Sigmoid colon (tissue), 7 donors: ENCODE data around the gene MAST4. TPM values are rescaled to one million over a fixed set of nuclear protein-coding genes. Genes with fewer than 3 reads are reported as not detected.

Experiments
- DNase-seq: peaks from one replicate; pipeline ENCODE4 v3.0.0-alpha.2; 2019
- H3K27ac ChIP-seq, 4 donors: fragments of 200-600 bp; sonication (generic); one replicate each; pipeline ENCODE4 v1.5.1; 2016 to 2019; ENCODE audit warnings: mild to moderate bottlenecking in 1 of 4
- H3K27me3 ChIP-seq, 3 donors: fragments of 200-600 bp; sonication (generic); one replicate each; pipeline ENCODE4 v1.5.1; 2019; ENCODE audit warnings: mild to moderate bottlenecking in 1 of 3
- H3K36me3 ChIP-seq, 4 donors: fragments of 200-600 bp; sonication (generic); one replicate each; pipeline ENCODE4 v1.5.1; 2016 to 2019
- H3K4me1 ChIP-seq, 4 donors: fragments of 200-600 bp; sonication (generic); one replicate each; pipeline ENCODE4 v1.5.1; 2017 to 2019
- H3K4me3 ChIP-seq, 4 donors: fragments of 200-600 bp; sonication (generic); one replicate each; pipeline ENCODE4 v1.5.1; 2017 to 2019; ENCODE audit warnings: mild to moderate bottlenecking in 2 of 4, moderate library complexity in 1 of 4
- H3K9me3 ChIP-seq, 4 donors: fragments of 200-600 bp in 3 of 4; sonication (generic) in 3 of 4; one replicate each; pipeline versions ENCODE4 v1.5.1 to v1.6.1; 2013 to 2019
- EP300 ChIP-seq, 4 donors: sonication (generic); formaldehyde crosslinking; IDR thresholded peaks; one replicate each; pipeline ENCODE4 v1.6.1; 2017; ENCODE audit warnings: antibody characterized with exemption in 4 of 4
- POLR2A ChIP-seq, 2 donors: fragments of 450-650 bp; IDR thresholded peaks; one replicate each; pipeline ENCODE4 v1.6.1; 2016; ENCODE audit warnings: antibody characterized with exemption in 2 of 2, mild to moderate bottlenecking in 2 of 2, moderate library complexity in 2 of 2
- POLR2AphosphoS5 ChIP-seq, 4 donors: sonication (generic); formaldehyde crosslinking; IDR thresholded peaks; one replicate each; pipeline ENCODE4 v1.6.1; 2017; ENCODE audit warnings: antibody characterized with exemption in 4 of 4
- WGBS, 2 donors: extraction: QIAGEN DNeasy Blood & Tissue Kit; methylation state at CpG; one replicate each; pipeline ENCODE4 v1.1.7; 2013; 5-methylcytosine and 5-hydroxymethylcytosine counted together
- intact Hi-C: fragments of 100-400 bp; cut with DNase I; formaldehyde crosslinking; loops from one replicate; pipeline ENCODE4 v1.15.1; 2023
- polyA plus RNA-seq, 3 donors: library from polyadenylated mRNA; stranded (reverse); fragments of 200-250 nt; gene quantifications; one replicate each; pipeline ENCODE4 v1.2.3, GENCODE V29; 2013
- total RNA-seq, 4 donors: library from RNA; depleted of rRNA; stranded (reverse); fragments of >200 nt; gene quantifications; one replicate each; pipeline ENCODE4 v1.1.0, GENCODE V29; 2016
- TF ChIP-seq, protein P1 (sequence below), 4 experiments: fragments of 450-650 bp in 3 of 4; fragments of 200-600 bp in 1 of 4; IDR thresholded peaks; one replicate each; pipeline ENCODE4 v1.5.1; 2016 to 2019; ENCODE audit warnings: antibody characterized with exemption in 4 of 4, mild to moderate bottlenecking in 3 of 4, moderate library complexity in 2 of 4
- donor health status: healthy with polysubstance abuse.
- donor health status: Bipolar disorder and iron deficiency.
- donor health status: healthy.

Gene MAST4
- total and polyA plus RNA-seq, 7 donors, result 1.6 to 30.7 (median 15.7) TPM

DNA sequence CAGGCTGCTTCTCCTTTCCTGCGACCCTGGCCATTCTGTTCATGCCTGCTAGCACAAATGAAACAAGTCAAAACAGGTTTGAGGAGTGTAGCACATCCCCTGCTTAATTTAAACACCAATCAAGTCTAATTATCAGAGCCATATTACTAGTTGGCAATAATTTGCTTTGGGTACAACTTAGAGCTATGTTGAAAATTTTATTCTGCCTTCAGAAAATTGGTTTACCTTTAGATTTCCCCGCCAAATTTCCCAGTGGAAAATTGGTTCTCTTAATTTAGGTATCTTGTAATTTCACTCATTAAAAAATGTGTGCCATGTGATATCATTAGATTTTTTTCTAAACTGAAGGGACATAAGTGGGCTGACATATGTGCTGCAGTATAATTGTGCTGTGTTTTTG, 265.8 kb downstream of the MAST4 start:
- Histone ChIP-seq H3K27ac (no peak overlapping the region), H3K27me3 (no peaks in the 10 kb centered on the region), H3K4me1 (no peaks in the 10 kb centered on the region), H3K36me3 (no peaks in the 10 kb centered on the region), H3K4me3 (no peak overlapping the region), H3K9me3 (no peaks in the 10 kb centered on the region)
- WGBS, 2 donors, result 87 to 91% methylated on average over 2 of the region's 2 CpGs
- no peak for DNase-seq
- intact Hi-C loops, result no loop called here
- TF ChIP-seq EP300 (IDR thresholded peaks at IDR 0.05) (no peak), POLR2AphosphoS5 (IDR thresholded peaks at IDR 0.05) (no peak), POLR2A (IDR thresholded peaks at IDR 0.05) (no peak)
- TF ChIP-seq, protein P1, sequence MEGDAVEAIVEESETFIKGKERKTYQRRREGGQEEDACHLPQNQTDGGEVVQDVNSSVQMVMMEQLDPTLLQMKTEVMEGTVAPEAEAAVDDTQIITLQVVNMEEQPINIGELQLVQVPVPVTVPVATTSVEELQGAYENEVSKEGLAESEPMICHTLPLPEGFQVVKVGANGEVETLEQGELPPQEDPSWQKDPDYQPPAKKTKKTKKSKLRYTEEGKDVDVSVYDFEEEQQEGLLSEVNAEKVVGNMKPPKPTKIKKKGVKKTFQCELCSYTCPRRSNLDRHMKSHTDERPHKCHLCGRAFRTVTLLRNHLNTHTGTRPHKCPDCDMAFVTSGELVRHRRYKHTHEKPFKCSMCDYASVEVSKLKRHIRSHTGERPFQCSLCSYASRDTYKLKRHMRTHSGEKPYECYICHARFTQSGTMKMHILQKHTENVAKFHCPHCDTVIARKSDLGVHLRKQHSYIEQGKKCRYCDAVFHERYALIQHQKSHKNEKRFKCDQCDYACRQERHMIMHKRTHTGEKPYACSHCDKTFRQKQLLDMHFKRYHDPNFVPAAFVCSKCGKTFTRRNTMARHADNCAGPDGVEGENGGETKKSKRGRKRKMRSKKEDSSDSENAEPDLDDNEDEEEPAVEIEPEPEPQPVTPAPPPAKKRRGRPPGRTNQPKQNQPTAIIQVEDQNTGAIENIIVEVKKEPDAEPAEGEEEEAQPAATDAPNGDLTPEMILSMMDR (IDR thresholded peaks at IDR 0.05), result no peak

DNA sequence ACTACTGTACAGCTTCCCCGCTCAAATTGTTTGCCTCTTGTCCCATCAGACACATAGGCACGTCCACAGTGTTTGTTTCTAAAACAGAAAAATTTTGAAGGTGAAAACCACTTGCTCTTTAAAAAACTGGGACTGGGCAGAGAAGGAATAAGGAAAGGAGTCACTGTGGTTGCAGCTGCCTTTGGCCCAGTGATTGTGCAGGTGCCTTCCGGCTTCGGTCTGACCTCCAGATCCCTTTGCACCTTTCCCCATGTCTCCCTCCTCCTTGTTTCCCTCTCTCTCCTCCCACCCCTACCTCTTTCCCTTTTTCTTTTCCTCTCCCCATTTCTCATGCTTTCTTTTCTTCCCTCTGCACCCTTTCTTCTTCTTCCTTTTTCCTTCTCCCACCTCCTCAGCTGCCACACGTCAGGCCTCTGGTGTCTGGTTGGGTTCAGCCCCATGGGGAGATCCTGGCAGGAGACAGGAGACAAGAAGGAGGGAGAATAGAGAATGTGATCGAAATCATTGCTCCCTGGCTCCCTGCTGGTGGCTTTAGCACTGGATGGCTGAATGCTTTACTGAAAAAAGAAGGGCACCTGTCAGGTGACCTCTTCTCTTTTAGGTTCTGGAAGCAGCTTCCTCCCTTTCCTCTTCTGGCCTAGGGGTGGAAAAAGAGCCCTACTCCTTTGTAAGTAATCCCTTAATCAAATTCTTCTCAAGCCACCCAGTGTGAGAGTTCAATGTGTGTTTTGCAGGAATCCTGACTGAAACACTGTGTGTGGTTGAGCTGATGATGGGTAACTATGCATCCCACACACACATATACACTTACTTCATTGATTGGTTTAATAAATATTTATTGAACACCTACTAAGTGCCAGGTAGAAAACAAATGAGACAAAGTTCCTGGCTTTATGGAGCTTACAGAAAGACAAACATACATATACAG, 267.3 kb downstream of the MAST4 start:
- Histone ChIP-seq H3K27me3 (no peaks in the 10 kb centered on the region), H3K27ac (no peak overlapping the region), H3K4me1 (no peaks in the 10 kb centered on the region), H3K9me3 (no peaks in the 10 kb centered on the region), H3K4me3 (no peak overlapping the region), H3K36me3 (no peaks in the 10 kb centered on the region)
- TF ChIP-seq EP300 (IDR thresholded peaks at IDR 0.05) (no peak), POLR2A (IDR thresholded peaks at IDR 0.05) (no peak), POLR2AphosphoS5 (IDR thresholded peaks at IDR 0.05) (no peak)
- TF ChIP-seq, protein P1 (IDR thresholded peaks at IDR 0.05), result no peak
- intact Hi-C loops, result no loop called here
- WGBS, 2 donors, result 50 to 79% methylated on average over 6 of the region's 6 CpGs
- no peak for DNase-seq

DNA sequence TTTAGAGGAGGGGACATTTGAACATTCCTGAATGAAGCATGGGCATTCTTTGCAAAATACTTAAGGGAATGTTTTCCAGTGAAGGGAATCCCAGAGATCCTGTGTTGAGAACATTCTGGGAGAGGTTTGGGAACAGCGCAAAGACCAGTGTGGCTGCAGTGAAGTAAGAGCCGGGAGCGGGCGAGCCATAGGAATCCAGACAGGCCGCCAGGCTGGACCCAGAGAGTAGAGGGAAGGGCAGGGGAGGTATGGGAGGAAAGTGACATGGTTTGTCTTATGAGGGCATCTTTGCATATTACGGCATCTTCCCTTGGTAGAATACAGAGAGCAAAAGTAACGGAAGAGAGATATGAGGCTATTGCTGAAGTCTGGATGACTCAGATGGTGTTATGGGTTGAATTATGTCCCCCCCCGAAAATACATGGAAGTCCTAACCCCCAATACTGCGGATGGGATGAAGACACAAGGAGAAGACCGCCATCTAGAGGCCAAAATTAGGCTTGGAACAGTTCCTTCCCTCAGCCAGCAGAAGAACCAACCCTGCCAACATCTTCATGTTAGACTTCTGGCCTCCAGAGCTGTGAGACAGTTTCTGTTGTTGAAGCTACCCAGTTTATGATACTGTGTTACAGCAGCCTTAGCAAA, 268.2 kb downstream of the MAST4 start:
- WGBS, 2 donors, result 77% methylated on average over 10 of the region's 10 CpGs
- no peak for TF ChIP-seq POLR2A (IDR thresholded peaks at IDR 0.05)
- TF ChIP-seq, protein P1 (IDR thresholded peaks at IDR 0.05), result peak in 1 of 4 experiments; percentile 31
- intact Hi-C loops, result no loop called here
- Histone ChIP-seq H3K4me1 (no peaks in the 10 kb centered on the region), H3K9me3 (no peaks in the 10 kb centered on the region), H3K4me3 (no peak overlapping the region), H3K27ac (no peak overlapping the region), H3K36me3 (no peaks in the 10 kb centered on the region), H3K27me3 (no peaks in the 10 kb centered on the region)
- no peak for DNase-seq

DNA sequence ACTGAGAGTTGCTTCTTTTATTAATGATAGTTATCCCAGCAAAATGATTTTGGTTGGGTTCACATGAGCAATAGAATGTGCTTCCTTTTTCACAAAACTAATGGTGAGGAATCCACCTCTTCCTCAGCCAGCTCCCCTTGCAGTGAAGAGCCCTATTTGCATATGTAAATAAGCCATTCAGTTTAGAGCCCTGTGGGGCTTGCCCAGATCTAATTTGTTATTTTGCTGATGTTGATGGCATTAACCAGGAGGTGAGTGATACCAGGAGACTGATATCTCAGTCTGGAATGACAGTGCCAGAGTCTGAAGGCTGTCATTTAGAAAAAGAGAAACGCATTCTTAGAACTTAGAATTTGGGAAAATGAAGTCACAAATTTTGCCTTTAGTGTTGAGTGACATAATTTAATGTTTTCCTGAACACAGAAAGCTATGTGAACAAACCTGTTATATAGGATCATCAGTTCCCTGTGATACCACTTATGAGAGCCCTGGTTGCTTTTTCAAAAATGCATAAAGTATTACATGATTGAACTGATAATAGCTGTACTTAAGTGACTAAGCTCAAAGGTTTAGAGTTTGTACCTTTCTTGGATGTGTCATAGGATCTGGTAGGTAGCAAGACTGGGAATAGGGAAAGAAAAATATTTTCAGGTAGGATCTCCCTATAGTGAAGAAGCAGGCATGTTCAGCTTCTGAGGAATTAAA, 271.6 kb downstream of the MAST4 start:
- DNase-seq, result no peak
- WGBS, 2 donors, result 88 to 90% methylated on average over 1 of the region's 1 CpG
- no peaks in the 10 kb centered on the region for H3K27me3 ChIP-seq
- no peak overlapping the region for H3K4me3 ChIP-seq
- H3K9me3 ChIP-seq, result no peaks in the 10 kb centered on the region
- intact Hi-C loops, result no loop called here
- H3K36me3 ChIP-seq, result no peaks in the 10 kb centered on the region
- no peak overlapping the region for H3K27ac ChIP-seq
- no peak for TF ChIP-seq EP300 (IDR thresholded peaks at IDR 0.05)
- no peaks in the 10 kb centered on the region for H3K4me1 ChIP-seq

DNA sequence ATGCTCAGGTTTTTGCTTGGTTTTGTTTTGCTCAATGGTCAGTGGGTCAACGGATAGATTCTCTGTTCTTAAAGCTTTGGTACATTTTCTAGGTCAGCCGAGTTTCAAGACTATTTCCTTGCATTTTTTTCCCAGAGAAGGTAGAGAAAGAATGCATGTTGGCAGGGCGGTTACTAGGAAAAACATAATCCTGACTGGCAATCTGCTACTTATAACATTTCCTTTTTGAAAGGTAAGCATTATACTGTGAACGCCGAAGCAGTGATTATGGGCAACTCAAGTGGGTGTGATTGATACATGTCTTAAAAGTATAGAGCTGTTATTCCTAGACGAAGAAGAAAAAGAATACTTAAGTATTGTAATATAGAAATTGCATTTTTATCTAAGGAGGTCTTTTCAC, 273.2 kb downstream of the MAST4 start:
- 76 to 79% methylated on average over 6 of the region's 6 CpGs for WGBS, 2 donors
- H3K27me3 ChIP-seq, result no peaks in the 10 kb centered on the region
- no peaks in the 10 kb centered on the region for H3K36me3 ChIP-seq
- no peaks in the 10 kb centered on the region for H3K9me3 ChIP-seq
- no peaks in the 10 kb centered on the region for H3K4me1 ChIP-seq
- no peak overlapping the region for H3K27ac ChIP-seq
- intact Hi-C loops, result no loop called here
- H3K4me3 ChIP-seq, result no peak overlapping the region
- no peak for DNase-seq
- TF ChIP-seq POLR2A (IDR thresholded peaks at IDR 0.05) (no peak), EP300 (IDR thresholded peaks at IDR 0.05) (no peak), POLR2AphosphoS5 (IDR thresholded peaks at IDR 0.05) (no peak)
- TF ChIP-seq, protein P1 (IDR thresholded peaks at IDR 0.05), result no peak
